ENCODE data around the gene DESI1.

Gene DESI1

DNA sequence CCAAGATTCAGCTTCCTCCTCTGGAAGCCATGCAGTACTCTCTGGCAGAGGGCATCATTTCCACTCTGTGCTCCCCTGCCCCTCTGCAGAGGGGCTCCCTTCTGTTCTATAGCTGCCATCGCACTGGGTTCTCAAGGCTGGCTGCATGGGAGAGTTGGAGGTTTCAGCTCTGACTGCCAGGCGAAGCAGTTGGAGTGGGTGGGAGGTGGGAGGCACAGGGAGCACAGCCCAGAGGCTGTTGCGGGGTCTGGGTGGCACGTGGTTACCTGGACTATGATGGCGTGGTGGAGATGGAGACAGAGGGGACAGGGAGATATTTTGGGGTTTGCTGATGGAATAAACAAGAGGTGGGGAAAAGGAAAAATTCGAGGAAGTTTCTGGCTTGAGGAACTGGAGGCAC lies 36.0 kb downstream of the DESI1 start:
- TF ChIP-seq EZH2 (IDR thresholded peaks at IDR 0.05; ENCODE audit: borderline replicate concordance, low read length), result no peak
- TF ChIP-seq, protein P1, sequence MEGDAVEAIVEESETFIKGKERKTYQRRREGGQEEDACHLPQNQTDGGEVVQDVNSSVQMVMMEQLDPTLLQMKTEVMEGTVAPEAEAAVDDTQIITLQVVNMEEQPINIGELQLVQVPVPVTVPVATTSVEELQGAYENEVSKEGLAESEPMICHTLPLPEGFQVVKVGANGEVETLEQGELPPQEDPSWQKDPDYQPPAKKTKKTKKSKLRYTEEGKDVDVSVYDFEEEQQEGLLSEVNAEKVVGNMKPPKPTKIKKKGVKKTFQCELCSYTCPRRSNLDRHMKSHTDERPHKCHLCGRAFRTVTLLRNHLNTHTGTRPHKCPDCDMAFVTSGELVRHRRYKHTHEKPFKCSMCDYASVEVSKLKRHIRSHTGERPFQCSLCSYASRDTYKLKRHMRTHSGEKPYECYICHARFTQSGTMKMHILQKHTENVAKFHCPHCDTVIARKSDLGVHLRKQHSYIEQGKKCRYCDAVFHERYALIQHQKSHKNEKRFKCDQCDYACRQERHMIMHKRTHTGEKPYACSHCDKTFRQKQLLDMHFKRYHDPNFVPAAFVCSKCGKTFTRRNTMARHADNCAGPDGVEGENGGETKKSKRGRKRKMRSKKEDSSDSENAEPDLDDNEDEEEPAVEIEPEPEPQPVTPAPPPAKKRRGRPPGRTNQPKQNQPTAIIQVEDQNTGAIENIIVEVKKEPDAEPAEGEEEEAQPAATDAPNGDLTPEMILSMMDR (IDR thresholded peaks at IDR 0.05; ENCODE audit: low read length), result no peak
- Histone ChIP-seq H3K27ac (ENCODE audit: low read depth, low read length, poor library complexity, severe bottlenecking) (no peak overlapping the region), H3K4me1 (ENCODE audit: insufficient read depth, low read length, severe bottlenecking) (peaks cover 18% of the 10 kb centered on the region), H3K79me2 (ENCODE audit: insufficient read depth, low read length) (no peaks in the 10 kb centered on the region), H4K20me1 (ENCODE audit: insufficient read depth, low read length) (no peaks in the 10 kb centered on the region), H3K4me2 (ENCODE audit: low read length) (no peak overlapping the region), H3K9ac (ENCODE audit: low read length) (no peak overlapping the region), H3K9me2 (ENCODE audit: low read depth, low read length) (no peaks in the 10 kb centered on the region), H3K27me3 (ENCODE audit: insufficient read depth, low read length) (no peaks in the 10 kb centered on the region), H2AFZ (ENCODE audit: low read length) (no peak overlapping the region), H3F3A (ENCODE audit: insufficient read depth, low read length) (no peaks in the 10 kb centered on the region), H3K36me3 (ENCODE audit: insufficient read depth, low read length) (peaks cover 21% of the 10 kb centered on the region; the same call in 1 of the 2 replicates), H3K9me3 (ENCODE audit: low read length) (no peaks in the 10 kb centered on the region), H3K4me3 (ENCODE audit: low read depth, low read length, poor library complexity, severe bottlenecking) (no peak overlapping the region)

DNA sequence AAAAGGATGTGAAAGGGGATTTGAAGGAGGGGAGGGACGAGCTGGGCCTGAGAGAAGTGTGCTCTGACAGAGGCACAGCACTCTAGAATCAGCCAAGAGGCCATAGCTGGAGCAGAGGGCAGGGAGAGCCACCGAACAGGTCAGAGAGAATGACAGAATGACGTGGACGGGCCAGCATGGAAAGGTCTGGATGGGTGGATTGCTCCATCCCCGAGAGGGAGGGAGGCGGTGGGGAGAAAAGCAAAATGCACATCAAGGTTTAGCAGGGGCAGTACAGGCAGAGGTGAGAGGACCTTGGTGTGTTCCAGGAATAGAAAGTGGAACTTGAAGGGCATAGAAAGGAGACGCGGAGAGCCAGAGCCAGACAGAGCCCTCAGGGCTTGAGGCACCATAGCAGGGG lies 38.1 kb downstream of the DESI1 start:
- peaks cover 4% of the 10 kb centered on the region for H3K4me1 ChIP-seq (ENCODE audit: insufficient read depth, low read length, severe bottlenecking)
- H4K20me1 ChIP-seq (ENCODE audit: insufficient read depth, low read length), result no peaks in the 10 kb centered on the region
- no peaks in the 10 kb centered on the region for H3K9me2 ChIP-seq (ENCODE audit: low read depth, low read length)
- no peak overlapping the region for H3K4me2 ChIP-seq (ENCODE audit: low read length)
- H3K79me2 ChIP-seq (ENCODE audit: insufficient read depth, low read length), result no peaks in the 10 kb centered on the region
- H3K27ac ChIP-seq (ENCODE audit: low read depth, low read length, poor library complexity, severe bottlenecking), result no peak overlapping the region
- no peaks in the 10 kb centered on the region for H3F3A ChIP-seq (ENCODE audit: insufficient read depth, low read length)
- no peak for TF ChIP-seq EZH2 (IDR thresholded peaks at IDR 0.05; ENCODE audit: borderline replicate concordance, low read length)
- TF ChIP-seq, protein P1 (IDR thresholded peaks at IDR 0.05; ENCODE audit: low read length), result no peak
- H3K36me3 ChIP-seq (ENCODE audit: insufficient read depth, low read length), result peaks cover 21% of the 10 kb centered on the region; the same call in 1 of the 2 replicates
- no peak overlapping the region for H3K4me3 ChIP-seq (ENCODE audit: low read depth, low read length, poor library complexity, severe bottlenecking)
- no peaks in the 10 kb centered on the region for H3K27me3 ChIP-seq (ENCODE audit: insufficient read depth, low read length)
- H3K9me3 ChIP-seq (ENCODE audit: low read length), result no peaks in the 10 kb centered on the region
- H2AFZ ChIP-seq (ENCODE audit: low read length), result no peak overlapping the region
- no peak overlapping the region for H3K9ac ChIP-seq (ENCODE audit: low read length)

DNA sequence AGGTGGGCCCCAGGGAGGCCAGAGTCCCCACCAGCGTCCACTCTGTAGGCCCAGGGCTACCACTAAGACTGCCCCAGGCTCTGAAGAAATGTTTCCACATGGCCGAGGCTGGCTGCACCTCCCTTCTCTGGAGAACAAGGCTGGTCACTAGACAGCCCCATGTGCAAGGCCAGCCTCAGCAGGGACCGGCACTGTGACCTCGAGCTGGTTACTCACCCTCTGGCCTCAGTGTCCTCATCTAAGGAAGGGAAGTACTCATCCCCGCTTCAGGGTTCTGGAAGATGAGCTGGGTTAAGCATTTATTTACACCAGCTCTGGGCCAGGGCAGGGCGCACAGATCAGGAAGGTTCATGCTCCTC lies 40.9 kb downstream of the DESI1 start:
- Histone ChIP-seq H3K4me3 (ENCODE audit: low read depth, low read length, poor library complexity, severe bottlenecking) (no peak overlapping the region), H3K27ac (ENCODE audit: low read depth, low read length, poor library complexity, severe bottlenecking) (no peak overlapping the region), H3K9me2 (ENCODE audit: low read depth, low read length) (no peaks in the 10 kb centered on the region), H3K9me3 (ENCODE audit: low read length) (no peaks in the 10 kb centered on the region), H4K20me1 (ENCODE audit: insufficient read depth, low read length) (no peaks in the 10 kb centered on the region), H3K4me1 (ENCODE audit: insufficient read depth, low read length, severe bottlenecking) (no peaks in the 10 kb centered on the region), H3K36me3 (ENCODE audit: insufficient read depth, low read length) (peaks cover 29% of the 10 kb centered on the region), H3K79me2 (ENCODE audit: insufficient read depth, low read length) (no peaks in the 10 kb centered on the region), H2AFZ (ENCODE audit: low read length) (no peak overlapping the region), H3K27me3 (ENCODE audit: insufficient read depth, low read length) (no peaks in the 10 kb centered on the region), H3K9ac (ENCODE audit: low read length) (no peak overlapping the region), H3F3A (ENCODE audit: insufficient read depth, low read length) (no peaks in the 10 kb centered on the region), H3K4me2 (ENCODE audit: low read length) (no peak overlapping the region)
- TF ChIP-seq EZH2 (IDR thresholded peaks at IDR 0.05; ENCODE audit: borderline replicate concordance, low read length), result no peak
- TF ChIP-seq, protein P1 (IDR thresholded peaks at IDR 0.05; ENCODE audit: low read length), result no peak
